GM18498 (cell line): ENCODE data around the gene ZNF416.

ENCODE experiments used
- ATAC-seq: cut with Tn5 transposase; IDR thresholded peaks from one replicate; pipeline ENCODE4 v1.9.1; 2021; ENCODE audit warnings: mild to moderate bottlenecking, moderate library complexity; ENCODE audit not compliant: unreplicated experiment

ZNF416 gene

GRCh38 chr19:57578487-57579205 is at the start of gene ZNF416:
TSS of gene ZNF416 (minus strand) at chr19:57578911. CDS start at chr19:57578704, 207 bp downstream.
- ATAC-seq: peak; percentile 93

GRCh38 chr19:57623091-57623490 is 44.4 kb upstream of the ZNF416 start:
- ATAC-seq: no peak

DNA sequence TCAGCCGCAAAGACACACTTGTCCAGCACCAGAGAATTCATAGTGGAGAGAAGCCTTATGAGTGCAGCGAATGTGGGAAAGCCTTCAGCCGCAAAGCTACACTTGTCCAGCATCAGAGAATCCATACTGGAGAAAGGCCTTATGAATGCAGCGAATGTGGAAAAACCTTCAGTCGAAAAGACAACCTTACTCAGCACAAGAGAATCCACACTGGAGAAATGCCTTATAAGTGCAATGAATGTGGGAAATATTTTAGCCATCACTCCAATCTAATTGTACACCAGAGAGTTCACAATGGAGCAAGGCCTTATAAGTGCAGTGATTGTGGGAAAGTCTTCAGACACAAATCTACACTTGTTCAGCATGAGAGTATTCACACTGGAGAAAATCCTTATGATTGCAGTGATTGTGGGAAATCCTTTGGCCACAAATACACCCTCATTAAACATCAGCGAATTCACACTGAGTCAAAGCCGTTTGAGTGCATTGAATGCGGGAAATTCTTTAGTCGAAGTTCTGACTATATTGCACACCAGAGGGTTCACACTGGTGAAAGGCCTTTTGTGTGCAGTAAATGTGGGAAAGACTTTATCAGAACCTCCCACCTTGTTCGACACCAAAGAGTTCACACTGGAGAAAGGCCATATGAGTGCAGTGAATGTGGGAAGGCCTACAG is 42.1 kb upstream of the ZNF416 start:
- no peak for ATAC-seq

DNA sequence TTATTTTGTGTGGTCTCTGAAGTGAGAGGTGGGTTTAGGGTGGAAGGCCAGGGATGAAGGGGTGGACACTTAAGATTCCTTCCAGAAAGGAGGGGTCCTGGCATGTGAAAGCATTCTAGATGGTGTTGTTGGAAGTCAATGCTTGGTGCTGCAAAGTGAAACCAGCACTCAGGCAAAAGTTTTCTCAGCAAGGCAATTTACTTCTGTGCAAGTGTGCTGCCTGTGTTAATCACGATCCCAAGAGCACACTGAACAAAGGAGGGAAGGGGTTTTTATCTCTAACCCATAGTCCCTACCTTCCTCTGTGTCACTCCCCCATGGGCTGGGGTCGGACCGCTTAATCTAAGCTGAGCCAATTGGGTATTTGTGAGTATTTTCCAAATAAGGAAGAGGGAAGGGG is 36.6 kb upstream of the ZNF416 start:
- ATAC-seq: no peak

GRCh38 chr19:57613941-57614743 is 35.4 kb upstream of the ZNF416 start, which contains the start of gene ZNF134:
TSS of gene ZNF134 (plus strand) at chr19:57614242. CDS start at chr19:57619469, 5,227 bp downstream.
- ATAC-seq: peak; percentile 98

GRCh38 chr19:57611113-57611512 is 32.4 kb upstream of the ZNF416 start:
- ATAC-seq: no peak

GRCh38 chr19:57606931-57607330 is 28.2 kb upstream of the ZNF416 start:
- no peak for ATAC-seq

GRCh38 chr19:57599761-57600383 is 21.2 kb upstream of the ZNF416 start, which contains the start of gene ZNF530:
TSS of gene ZNF530 (plus strand) at chr19:57599885. CDS start at chr19:57604346, 4,461 bp downstream.
- ATAC-seq: peak; percentile 94

GRCh38 chr19:57599377-57599760 is 20.7 kb upstream of the ZNF416 start:
- no peak for ATAC-seq

- no peak for ATAC-seq
Observed at GRCh38 chr19:57587529-57587928, 8.8 kb upstream of the ZNF416 start.

- ATAC-seq: peak; percentile 89
Observed at GRCh38 chr19:57583521-57584416, 5.1 kb upstream of the ZNF416 start, which contains the start of gene ZIK1. TSS of gene ZIK1 (plus strand) at chr19:57584145. CDS start at chr19:57584357, 212 bp downstream.

DNA sequence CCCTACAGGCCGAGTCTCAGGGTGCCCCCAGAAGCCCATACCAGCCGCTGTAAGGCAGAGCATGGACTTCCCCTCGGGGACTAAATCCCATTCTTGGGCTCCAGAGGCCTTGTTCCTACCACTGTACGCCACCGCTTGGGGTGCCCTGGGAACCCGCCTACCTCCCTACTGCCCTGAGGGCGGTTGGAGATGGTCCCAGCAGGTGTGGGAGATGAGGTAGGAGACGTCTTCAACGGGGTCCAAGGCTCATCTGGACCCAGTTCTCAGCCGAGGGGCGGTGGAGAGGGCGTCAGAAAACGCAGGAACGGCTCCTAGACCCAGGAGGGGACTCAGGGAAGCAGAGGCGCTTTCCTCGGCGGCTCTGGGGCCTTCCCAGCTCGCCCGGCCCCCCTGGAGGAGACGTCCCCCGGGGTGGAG is 4.4 kb upstream of the ZNF416 start:
- no peak for ATAC-seq

GRCh38 chr19:57576661-57577060 is 2.0 kb downstream of the ZNF416 start:
- no peak for ATAC-seq

- ATAC-seq: no peak
Observed at GRCh38 chr19:57572415-57572947, 6.2 kb downstream of the ZNF416 start.

DNA sequence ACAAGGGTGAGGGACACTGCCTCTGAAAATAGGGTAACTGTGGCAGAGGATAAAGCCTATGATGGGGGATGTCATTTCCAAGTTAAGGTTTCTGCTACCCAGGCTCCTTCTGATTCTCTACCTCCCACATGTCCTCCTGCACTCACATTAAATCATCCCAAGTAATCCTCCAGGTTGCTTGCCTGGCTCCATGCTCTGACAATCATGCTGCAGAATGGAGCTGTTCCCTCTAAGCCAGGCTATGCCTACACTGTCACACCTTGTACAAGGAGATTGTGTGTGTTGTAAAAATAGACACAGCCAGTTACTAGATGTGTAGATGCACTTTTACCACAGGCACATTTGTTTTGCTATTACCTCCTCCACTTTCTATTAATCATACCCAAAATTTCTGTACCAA is 8.0 kb downstream of the ZNF416 start:
- no peak for ATAC-seq

GRCh38 chr19:57566396-57567265 is 12.1 kb downstream of the ZNF416 start:
- no peak for ATAC-seq

DNA sequence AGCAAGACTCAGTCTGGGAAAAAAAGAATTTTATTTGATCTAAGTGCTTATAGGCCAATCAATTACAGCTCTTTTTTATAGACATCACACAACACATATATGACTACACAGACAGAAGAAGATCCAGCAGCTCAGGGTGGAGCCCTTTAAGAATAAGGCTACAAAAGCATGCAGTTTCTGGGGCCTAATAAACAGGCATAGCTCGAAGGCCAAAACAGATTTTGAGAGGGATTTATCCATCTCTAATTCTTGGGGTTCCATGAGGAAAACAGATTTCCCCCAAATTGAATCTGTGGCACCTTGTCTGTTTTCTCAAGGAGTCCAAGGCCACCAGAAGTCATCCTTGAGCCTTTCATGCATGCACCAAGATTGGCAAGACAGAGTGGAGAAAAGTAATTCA is 15.2 kb downstream of the ZNF416 start:
- no peak for ATAC-seq

DNA sequence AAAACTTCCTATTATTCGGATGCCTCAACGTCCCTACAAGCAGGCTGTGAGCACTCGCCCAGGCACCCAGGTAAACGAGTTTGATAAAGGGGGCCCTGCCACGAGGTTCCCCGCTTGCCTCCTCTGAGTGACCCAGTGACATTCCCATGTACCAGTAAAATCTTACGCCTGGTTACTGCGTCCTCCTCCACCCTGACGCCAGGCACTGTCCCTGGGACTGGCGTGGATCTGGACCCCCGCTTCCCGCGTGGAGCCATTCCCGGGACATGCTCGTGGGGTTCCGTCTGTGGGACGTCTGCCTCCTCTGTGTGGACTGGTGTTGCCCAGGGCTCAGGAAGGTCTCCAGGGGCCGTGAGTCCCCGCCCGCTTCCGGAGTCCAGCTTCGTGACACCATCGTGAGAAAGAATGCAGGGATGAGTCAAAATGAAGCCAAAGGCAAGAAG is 18.6 kb downstream of the ZNF416 start:
- peak; percentile 14 for ATAC-seq
